Heart right ventricle (tissue), 16 donors: ENCODE data around the gene TMEM158. TPM values are rescaled to one million over a fixed set of nuclear protein-coding genes. Genes with fewer than 3 reads are reported as not detected.

Experiments
- ATAC-seq, 8 donors: fragments of 200-7000 bp; cut with Tn5 transposase; one replicate each; pipeline ENCODE4 v1.9.1; 2020; ENCODE audit warnings: mild to moderate bottlenecking in 8 of 8, moderate library complexity in 8 of 8, moderate number of reproducible peaks in 1 of 8
- DNase-seq, 2 donors: peaks; one replicate each; pipeline ENCODE4 v3.0.0-alpha.2; 2020
- H3K27ac ChIP-seq, 10 donors: fragments of 200-600 bp; sonication (generic) in 2 of 10; one replicate each; pipeline versions ENCODE4 v1.5.0 to v1.8.0; 2020 to 2022; ENCODE audit warnings: mild to moderate bottlenecking in 3 of 10
- H3K27me3 ChIP-seq, 7 donors: fragments of 200-600 bp; one replicate each; pipeline ENCODE4 v1.8.0; 2021 to 2022; ENCODE audit warnings: mild to moderate bottlenecking in 2 of 7
- H3K36me3 ChIP-seq, 9 donors: fragments of 200-600 bp; sonication (generic) in 1 of 9; one replicate each; pipeline versions ENCODE4 v1.5.0 to v1.8.0; 2020 to 2022; ENCODE audit warnings: mild to moderate bottlenecking in 2 of 9
- H3K4me1 ChIP-seq, 9 donors: fragments of 200-600 bp; sonication (generic) in 1 of 9; one replicate each; pipeline versions ENCODE4 v1.5.0 to v1.8.0; 2020 to 2022; ENCODE audit warnings: mild to moderate bottlenecking in 4 of 9
- H3K4me3 ChIP-seq, 10 donors: fragments of 200-600 bp; sonication (generic) in 2 of 10; one replicate each; pipeline versions ENCODE4 v1.5.0 to v1.8.0; 2020 to 2022; ENCODE audit warnings: mild to moderate bottlenecking in 7 of 10, moderate library complexity in 2 of 10
- H3K9me3 ChIP-seq, 11 donors: fragments of 200-600 bp in 10 of 11; sonication (generic) in 2 of 11; one replicate each; pipeline versions ENCODE4 v1.5.0 to v1.8.0; 2013 to 2022; ENCODE audit warnings: mild to moderate bottlenecking in 2 of 11, control low read depth in 1 of 11, moderate library complexity in 1 of 11
- WGBS, 2 donors: extraction: QIAGEN DNeasy Blood & Tissue Kit; methylation state at CpG; one replicate each; pipeline ENCODE4 v1.1.7; 2013; ENCODE audit warnings: inconsistent platforms in 1 of 2; 5-methylcytosine and 5-hydroxymethylcytosine counted together
- intact Hi-C, 10 donors: fragments of 100-400 bp; cut with DNase I; formaldehyde crosslinking; loops; one replicate each; pipeline versions ENCODE4 v1.11.1 to v1.14.2; 2022
- polyA plus RNA-seq, 2 donors: library from polyadenylated mRNA; stranded (reverse); fragments of 200-250 nt; gene quantifications; one replicate each; pipeline ENCODE4 v1.2.3, GENCODE V29; 2013
- total RNA-seq, 10 donors: library from RNA; stranded (reverse); fragmentation: NEBNext Ultra II Directional in 3 of 10; extraction: Animal tissue kit (Norgen Biotek cat#: 25700) in 3 of 10; gene quantifications; one replicate each; pipeline versions ENCODE4 v1.2.1 to v1.2.4, GENCODE V29; 2021 to 2023
- TF ChIP-seq, protein P1 (sequence below), 9 donors: fragments of 200-600 bp; sonication (generic) in 2 of 9; IDR thresholded peaks; one replicate each; pipeline versions ENCODE4 v1.5.0 to v1.8.0; 2021 to 2022; ENCODE audit warnings: antibody characterized with exemption in 9 of 9, mild to moderate bottlenecking in 5 of 9, moderate library complexity in 1 of 9
- donor health status: Arrhythmogenic right ventricular cardiomyopathy.
- donor health status: ischemic (EF 13 %, LVEDD 7.1; RV severe dilation, severe dysfunction).
- donor health status: healthy with polysubstance abuse.
- donor health status: DM: no; HTN: yes; CAD: no.
- donor health status: DM: no; HTN: no; CAD: no.
- donor health status: ischemic (EF 25% LVEDD 6.9; RV normal size, moderate dysfunction).
- donor health status: ischemic (EF 25% LVEDD 5.7; RV mildly dilated, moderate dysfunction).
- donor health status: healthy.
- donor health status: DM: yes; HTN: yes; CAD: no.
- donor health status: Ischemic cardiomyopathy.
- donor health status: ischemic (EF 35%, LVEDD 5.7; RV mildly dilated, moderate dysfunction).
- donor health status: nonischemic (EF 11% LVEDD 7.7; RV severe dilation, severe dysfunction).
- donor health status: DM: yes; HTN: yes; CAD: no.
- donor health status: PGD.
- donor health status: ischemic (EF 29% LVEDD 5.4; RV normal size, mild dysfunction).
- donor health status: nonischemic (EF 23%, LVEDD 6.1; RV moderate dilation, normal function).

Gene TMEM158
- total and polyA plus RNA-seq, 12 donors: 0.32 to 1.0 (median 0.50) TPM

DNA sequence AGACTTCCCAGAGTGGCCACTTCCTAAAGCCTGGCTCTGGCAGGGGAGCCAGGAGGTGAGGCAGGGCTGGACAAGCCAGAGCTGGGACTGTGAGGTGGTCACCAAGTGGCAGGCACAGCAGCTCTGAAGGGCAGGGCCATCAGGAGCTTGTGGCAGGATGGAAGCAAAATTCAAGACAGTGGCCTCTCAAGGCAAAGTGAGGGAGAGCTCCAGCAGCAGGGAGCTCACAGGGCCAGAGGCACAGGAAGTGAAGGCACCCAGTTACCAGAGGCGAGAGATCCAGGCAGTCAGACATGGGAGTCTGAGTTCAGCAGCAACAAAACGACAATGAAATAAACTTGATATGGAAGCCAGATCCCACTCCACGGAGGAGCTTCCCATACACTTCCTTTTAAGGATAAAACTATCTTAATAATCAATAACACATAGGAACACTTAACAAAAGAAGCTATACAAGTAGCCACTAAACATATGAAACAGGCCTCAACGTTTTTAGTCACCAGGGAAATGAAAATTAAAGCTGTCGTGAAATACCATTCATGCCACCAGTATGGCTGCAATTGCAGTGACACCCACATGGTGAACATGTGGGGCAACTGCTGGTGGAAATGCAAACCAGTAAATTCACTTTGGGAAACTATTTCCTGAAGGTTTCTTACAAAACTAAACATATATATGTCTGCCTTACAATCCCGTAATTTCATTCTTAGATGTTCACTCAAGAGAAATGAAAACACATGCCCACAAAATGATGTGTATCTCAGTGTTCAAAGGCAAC, 35.4 kb upstream of the TMEM158 start:
- TF ChIP-seq, protein P1, sequence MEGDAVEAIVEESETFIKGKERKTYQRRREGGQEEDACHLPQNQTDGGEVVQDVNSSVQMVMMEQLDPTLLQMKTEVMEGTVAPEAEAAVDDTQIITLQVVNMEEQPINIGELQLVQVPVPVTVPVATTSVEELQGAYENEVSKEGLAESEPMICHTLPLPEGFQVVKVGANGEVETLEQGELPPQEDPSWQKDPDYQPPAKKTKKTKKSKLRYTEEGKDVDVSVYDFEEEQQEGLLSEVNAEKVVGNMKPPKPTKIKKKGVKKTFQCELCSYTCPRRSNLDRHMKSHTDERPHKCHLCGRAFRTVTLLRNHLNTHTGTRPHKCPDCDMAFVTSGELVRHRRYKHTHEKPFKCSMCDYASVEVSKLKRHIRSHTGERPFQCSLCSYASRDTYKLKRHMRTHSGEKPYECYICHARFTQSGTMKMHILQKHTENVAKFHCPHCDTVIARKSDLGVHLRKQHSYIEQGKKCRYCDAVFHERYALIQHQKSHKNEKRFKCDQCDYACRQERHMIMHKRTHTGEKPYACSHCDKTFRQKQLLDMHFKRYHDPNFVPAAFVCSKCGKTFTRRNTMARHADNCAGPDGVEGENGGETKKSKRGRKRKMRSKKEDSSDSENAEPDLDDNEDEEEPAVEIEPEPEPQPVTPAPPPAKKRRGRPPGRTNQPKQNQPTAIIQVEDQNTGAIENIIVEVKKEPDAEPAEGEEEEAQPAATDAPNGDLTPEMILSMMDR (IDR thresholded peaks at IDR 0.05): no peak

DNA sequence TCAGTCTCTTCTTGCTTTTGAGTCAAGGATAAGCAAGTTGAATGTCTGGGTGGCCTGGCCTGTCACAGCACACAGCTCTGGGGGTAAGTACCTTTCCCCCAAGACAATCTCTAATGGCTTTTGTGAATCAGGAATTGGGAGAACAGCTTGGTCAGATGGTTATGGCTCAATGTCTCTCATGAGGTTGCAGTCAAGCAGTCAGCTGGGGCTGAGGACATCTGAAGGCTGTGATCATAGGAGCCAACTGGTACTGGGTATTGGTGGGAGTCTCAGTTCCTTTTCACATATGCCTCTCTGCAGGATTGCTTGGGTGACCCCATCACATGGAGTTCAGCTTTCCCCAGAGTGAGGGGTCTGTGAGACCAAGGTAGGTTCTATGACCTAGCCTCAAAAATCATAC, 33.0 kb upstream of the TMEM158 start:
- no peak for DNase-seq
- no peak overlapping the region for H3K4me3 ChIP-seq
- intact Hi-C loops: no loop called here
- H3K27me3 ChIP-seq: peaks cover 0 to 9% (median 0%) of the 10 kb centered on the region in 7 donors
- no peak for ATAC-seq
- H3K27ac ChIP-seq: no peak overlapping the region
- no peaks in the 10 kb centered on the region for H3K9me3 ChIP-seq
- TF ChIP-seq, protein P1 (IDR thresholded peaks at IDR 0.05): no peak
- H3K36me3 ChIP-seq: no peaks in the 10 kb centered on the region
- peaks cover 0 to 5% (median 0%) of the 10 kb centered on the region in 9 donors for H3K4me1 ChIP-seq

More for the DNA sequence above, 35.4 kb upstream of the TMEM158 start:
- intact Hi-C loops: no loop called here
- H3K4me3 ChIP-seq: no peak overlapping the region
- no peaks in the 10 kb centered on the region for H3K9me3 ChIP-seq
- no peak for DNase-seq
- H3K27ac ChIP-seq: no peak overlapping the region
- no peak for ATAC-seq
- 58 to 70% methylated on average over 6 of the region's 6 CpGs for WGBS, 2 donors
- no peaks in the 10 kb centered on the region for H3K36me3 ChIP-seq
- peaks cover 0 to 9% (median 0%) of the 10 kb centered on the region in 7 donors for H3K27me3 ChIP-seq
- H3K4me1 ChIP-seq: peaks cover 0 to 5% (median 0%) of the 10 kb centered on the region in 9 donors

DNA sequence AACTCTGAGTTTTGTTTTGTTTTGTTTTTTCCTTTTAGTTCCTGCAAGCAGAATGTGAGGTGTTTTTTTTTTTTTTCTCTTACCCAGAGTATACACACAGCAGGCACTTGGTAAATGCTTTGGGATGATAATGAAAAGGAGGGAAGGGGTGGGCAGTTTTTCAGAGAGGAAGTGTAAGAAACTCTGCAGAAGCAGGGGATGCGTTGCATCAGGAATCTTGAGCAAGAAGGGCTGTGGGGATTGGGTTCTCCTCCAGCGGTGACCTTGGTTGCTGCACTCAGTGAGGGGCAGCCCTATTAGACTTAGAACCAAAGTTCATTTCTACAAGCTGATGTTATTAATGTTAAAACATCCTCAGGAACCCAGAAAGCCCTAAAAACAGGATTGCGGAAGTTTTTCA, 32.2 kb upstream of the TMEM158 start:
- TF ChIP-seq, protein P1 (IDR thresholded peaks at IDR 0.05): no peak
- ATAC-seq (no peak), DNase-seq (no peak)
- no peaks in the 10 kb centered on the region for H3K36me3 ChIP-seq
- peaks cover 0 to 5% (median 0%) of the 10 kb centered on the region in 9 donors for H3K4me1 ChIP-seq
- no peaks in the 10 kb centered on the region for H3K9me3 ChIP-seq
- intact Hi-C loops: no loop called here
- H3K27ac ChIP-seq: no peak overlapping the region
- WGBS, 2 donors: 63 to 68% methylated on average over 3 of the region's 3 CpGs
- peaks cover 0 to 9% (median 0%) of the 10 kb centered on the region in 7 donors for H3K27me3 ChIP-seq
- H3K4me3 ChIP-seq: no peak overlapping the region

DNA sequence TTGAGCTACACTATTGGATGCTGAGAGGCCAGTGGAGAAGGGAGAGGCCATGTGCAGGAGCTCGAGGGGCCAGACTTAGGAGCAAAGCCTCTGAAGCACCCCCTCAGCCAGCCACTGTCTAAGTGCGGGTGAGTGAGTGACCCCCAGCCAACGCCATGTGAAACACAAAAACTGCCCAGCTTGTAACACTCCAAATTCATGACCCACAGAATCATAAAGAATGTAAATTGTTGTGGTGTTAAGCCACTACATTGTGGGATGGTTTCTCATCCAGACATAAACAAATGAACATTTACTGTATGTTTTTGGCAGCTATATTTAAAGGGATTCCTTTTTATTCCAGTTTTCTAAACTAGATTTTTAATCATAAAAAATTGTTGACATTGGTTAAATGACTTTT, 27.2 kb upstream of the TMEM158 start:
- H3K4me1 ChIP-seq: no peaks in the 10 kb centered on the region
- intact Hi-C loops: no loop called here
- no peak for DNase-seq
- 89 to 92% methylated on average over 3 of the region's 3 CpGs for WGBS, 2 donors
- ATAC-seq: no peak
- no peak overlapping the region for H3K27ac ChIP-seq
- H3K27me3 ChIP-seq: peaks cover 0 to 6% (median 0%) of the 10 kb centered on the region in 7 donors
- H3K4me3 ChIP-seq: no peak overlapping the region
- H3K36me3 ChIP-seq: no peaks in the 10 kb centered on the region
- TF ChIP-seq, protein P1 (IDR thresholded peaks at IDR 0.05): no peak
- no peaks in the 10 kb centered on the region for H3K9me3 ChIP-seq
